Measurements from ENCODE around the gene PIGB.
"Not testable (repeated sequence)": the region's sequence is repeated elsewhere in the genome, so short reads cannot be mapped to it uniquely, and the experiment has no call there.

The PIGB gene

GRCh38 chr15:55383687-55384086 lies 64.7 kb downstream of the PIGB start:
- no peak for DNase-seq

- DNase-seq = no peak
These were observed 68.0 kb downstream of the PIGB start for GRCh38 chr15:55387027-55387426.

GRCh38 chr15:55389264-55389607 lies 70.2 kb downstream of the PIGB start:
- no peak for DNase-seq

GRCh38 chr15:55394694-55395093 lies 75.7 kb downstream of the PIGB start:
- DNase-seq = no peak

GRCh38 chr15:55398243-55398642 lies 79.2 kb downstream of the PIGB start:
- no peak for DNase-seq

- not testable (repeated sequence) for DNase-seq
These were observed 81.0 kb downstream of the PIGB start for GRCh38 chr15:55400050-55400449.

GRCh38 chr15:55401786-55402246 lies 82.8 kb downstream of the PIGB start:
- DNase-seq = no peak

- no peak for DNase-seq
These were observed 83.7 kb downstream of the PIGB start for GRCh38 chr15:55402707-55403106.

GRCh38 chr15:55403531-55403930 lies 84.5 kb downstream of the PIGB start:
- DNase-seq = no peak
